ENCODE data around the gene LRRC8A. TPM values are rescaled to one million over a fixed set of nuclear protein-coding genes. Genes with fewer than 3 reads are reported as not detected.
"Not testable (repeated sequence)": the region's sequence is repeated elsewhere in the genome, so short reads cannot be mapped to it uniquely, and the experiment has no call there.

Gene LRRC8A
- total and polyA plus RNA-seq, 2 of the 4 experiments (the other 2 are of a cell fraction): 42.8 to 60.9 TPM

- H3K27me3 ChIP-seq (ENCODE audit: control insufficient read depth, insufficient read depth, low read length); H4K5ac ChIP-seq (ENCODE audit: low read depth, low read length); H4K8ac ChIP-seq (ENCODE audit: low read depth in 2 of 2, low read length in 2 of 2); H3K23ac ChIP-seq (ENCODE audit: low read depth, low read length); H3K14ac ChIP-seq (replicated peaks; ENCODE audit: low read depth, low read length); CTCF ChIA-PET; ATAC-seq (ENCODE audit: low read depth); H2AFZ ChIP-seq (replicated peaks; ENCODE audit: low read length, poor library complexity); H4K91ac ChIP-seq (ENCODE audit: insufficient read depth, low read depth, low read length); DNase-seq; H3K4ac ChIP-seq (ENCODE audit: low read depth, low read length); H3K18ac ChIP-seq (ENCODE audit: low read depth, low read length); H3K27ac ChIP-seq (ENCODE audit: insufficient read depth, low read length); H2BK120ac ChIP-seq (ENCODE audit: low read depth, low read length); H2BK20ac ChIP-seq (ENCODE audit: low read depth, low read length); H3K4me2 ChIP-seq (ENCODE audit: low read depth, low read length); dilution Hi-C loops (cut with HindIII; ENCODE audit: low sequenced_read_pairs, unreplicated experiment); intact Hi-C loops (cut with micrococcal nuclease); H3K9me3 ChIP-seq (ENCODE audit: control insufficient read depth, insufficient read depth, low read length); H2BK5ac ChIP-seq (ENCODE audit: low read depth, low read length, poor library complexity, severe bottlenecking); H3K4me3 ChIP-seq (ENCODE audit: insufficient read depth, low read depth, low read length); H4K20me1 ChIP-seq (ENCODE audit: insufficient read depth, low read length); H3K9ac ChIP-seq (ENCODE audit: low read depth, low read length); H3K56ac ChIP-seq (ENCODE audit: extremely low read depth, insufficient read depth, low read length); H2AK5ac ChIP-seq (ENCODE audit: low read depth, low read length); H3K9me1 ChIP-seq (ENCODE audit: insufficient read depth, low read length); H2BK15ac ChIP-seq (ENCODE audit: low read depth, low read length); H2AK9ac ChIP-seq (replicated peaks; ENCODE audit: low read depth, low read length, poor library complexity); BruUV-seq (replicated peaks); H3K36me3 ChIP-seq (ENCODE audit: control insufficient read depth, insufficient read depth, low read length); POLR2A ChIA-PET (ENCODE audit: unreplicated experiment); in situ Hi-C loops (cut with MboI; ENCODE audit: low sequenced_read_pairs); H3K4me1 ChIP-seq (ENCODE audit: control insufficient read depth, insufficient read depth, low read length): not testable (repeated sequence)
- peaks cover 0 to 14% of the 10 kb centered on the region in 2 experiments; a peak in 2 of 4 replicates for H3K79me1 ChIP-seq (ENCODE audit: low read depth in 1 of 2, low read length in 2 of 2)
- WGBS, 2 experiments (ENCODE audit: extremely low coverage in 2 of 2, insufficient read length in 1 of 2): 71% methylated on average over 2 of the region's 7 CpGs; no CpG with 5 or more reads in 1 of the 2 experiments
Measured at GRCh38 chr9:128843171-128843570, 38.8 kb upstream of the LRRC8A start.
